ENCODE data around the gene ZNF606. TPM values are rescaled to one million over a fixed set of nuclear protein-coding genes. Genes with fewer than 3 reads are reported as not detected.

The ZNF606 gene
- total and polyA plus RNA-seq, 2 experiments from 2014 or later = 17.6 to 18.0 TPM

GRCh38 chr19:57947419-57948134 lies 55.0 kb downstream of the ZNF606 start, which contains the start of gene ZNF256:
TSS of gene ZNF256 (minus strand) at chr19:57947706. CDS start at chr19:57947474, 232 bp downstream.
- Histone ChIP-seq H4K20me1 (ENCODE audit: insufficient read depth, poor library complexity, severe bottlenecking) (no peaks in the 10 kb centered on the region), H3K36me3 (replicated peaks; ENCODE audit: insufficient read depth, low read depth) (no peaks in the 10 kb centered on the region), H2AFZ (peak within 1 kb of the TSS; percentile 70), H3K27me3 (no peaks in the 10 kb centered on the region), H3K27ac (peak within 1 kb of the TSS; percentile 71), H3K4me3 (peak within 1 kb of the TSS; percentile 47), H3K79me2 (peaks cover 37% of the 10 kb centered on the region), H3K9me3 (ENCODE audit: low read depth) (no peaks in the 10 kb centered on the region), H3K4me2 (peak within 1 kb of the TSS; percentile 94), H3K9me2 (replicated peaks; ENCODE audit: insufficient read depth) (no peaks in the 10 kb centered on the region), H3K4me1 (ENCODE audit: insufficient read depth) (peaks cover 7% of the 10 kb centered on the region)
- DNase-seq (ENCODE audit: low spot score) = peak; percentile 98
- TF ChIP-seq EZH2 (IDR thresholded peaks at IDR 0.05; ENCODE audit: borderline replicate concordance) = no peak
- peak; percentile 74 for TF ChIP-seq CTCF (IDR thresholded peaks at IDR 0.05; ENCODE audit: poor library complexity)
- no peak for TF ChIP-seq EZH2phosphoT487 (IDR thresholded peaks at IDR 0.05; ENCODE audit: low read depth, severe bottlenecking, unreplicated experiment)
- 10% methylated on average over 54 of the region's 54 CpGs for WGBS (ENCODE audit: low lambda C conversion rate, missing lambda C conversion rate)

GRCh38 chr19:57947088-57947418 lies 55.6 kb downstream of the ZNF606 start:
- Histone ChIP-seq H4K20me1 (ENCODE audit: insufficient read depth, poor library complexity, severe bottlenecking) (no peaks in the 10 kb centered on the region), H3K9me3 (ENCODE audit: low read depth) (peaks cover under 1% of the 10 kb centered on the region), H3K9me2 (replicated peaks; ENCODE audit: insufficient read depth) (no peaks in the 10 kb centered on the region), H3K4me3 (peak overlapping the region; percentile 47), H3K79me2 (peaks cover 37% of the 10 kb centered on the region), H3K27me3 (no peaks in the 10 kb centered on the region), H3K4me1 (ENCODE audit: insufficient read depth) (peaks cover 7% of the 10 kb centered on the region), H2AFZ (peak overlapping the region; percentile 51), H3K36me3 (replicated peaks; ENCODE audit: insufficient read depth, low read depth) (peaks cover 1% of the 10 kb centered on the region), H3K4me2 (peak overlapping the region; percentile 94), H3K27ac (peak overlapping the region; percentile 71)
- TF ChIP-seq CTCF (IDR thresholded peaks at IDR 0.05; ENCODE audit: poor library complexity) (no peak), EZH2phosphoT487 (IDR thresholded peaks at IDR 0.05; ENCODE audit: low read depth, severe bottlenecking, unreplicated experiment) (no peak), EZH2 (IDR thresholded peaks at IDR 0.05; ENCODE audit: borderline replicate concordance) (no peak)
- under 1% methylated on average over 18 of the region's 18 CpGs for WGBS (ENCODE audit: low lambda C conversion rate, missing lambda C conversion rate)
- no peak for DNase-seq (ENCODE audit: low spot score)

- 88% methylated on average over 2 of the region's 2 CpGs for WGBS (ENCODE audit: low lambda C conversion rate, missing lambda C conversion rate)
- Histone ChIP-seq H3K27me3 (no peaks in the 10 kb centered on the region), H3K4me3 (peak overlapping the region; percentile 47), H3K27ac (no peak overlapping the region), H2AFZ (no peak overlapping the region), H3K36me3 (replicated peaks; ENCODE audit: insufficient read depth, low read depth) (peaks cover 4% of the 10 kb centered on the region), H3K79me2 (peaks cover 37% of the 10 kb centered on the region), H4K20me1 (ENCODE audit: insufficient read depth, poor library complexity, severe bottlenecking) (no peaks in the 10 kb centered on the region), H3K9me3 (ENCODE audit: low read depth) (peaks cover 7% of the 10 kb centered on the region), H3K4me2 (peak overlapping the region; percentile 94), H3K9me2 (replicated peaks; ENCODE audit: insufficient read depth) (no peaks in the 10 kb centered on the region), H3K4me1 (ENCODE audit: insufficient read depth) (peaks cover 7% of the 10 kb centered on the region)
- no peak for DNase-seq (ENCODE audit: low spot score)
- no peak for TF ChIP-seq CTCF (IDR thresholded peaks at IDR 0.05; ENCODE audit: poor library complexity)
- no peak for TF ChIP-seq EZH2 (IDR thresholded peaks at IDR 0.05; ENCODE audit: borderline replicate concordance)
- TF ChIP-seq EZH2phosphoT487 (IDR thresholded peaks at IDR 0.05; ENCODE audit: low read depth, severe bottlenecking, unreplicated experiment) = no peak
Measured at GRCh38 chr19:57946316-57946715, 56.3 kb downstream of the ZNF606 start.

All from hepatocyte (in vitro differentiated cells).